IMR-90 (cell line): ENCODE data around the gene CCDC137.
"Not testable (repeated sequence)": the region's sequence is repeated elsewhere in the genome, so short reads cannot be mapped to it uniquely, and the experiment has no call there.

Experiments used
- BHLHE40 ChIP-seq: fragments of 150-350 bp; IDR thresholded peaks from 2 replicates; pipeline ENCODE4 v1.6.1; 2016; ENCODE audit warnings: mild to moderate bottlenecking, low read depth, low read length
- CTCF ChIP-seq: conservative IDR thresholded peaks from 2 replicates; pipeline ENCODE4 v1.5.1; 2012; ENCODE audit warnings: mild to moderate bottlenecking, low read depth, low read length, improper control_type of control experiment
- FOS ChIP-seq: fragments of 150-350 bp; IDR thresholded peaks from 2 replicates; pipeline ENCODE4 v1.6.1; 2016; ENCODE audit warnings: low read depth, low read length
- MAZ ChIP-seq: IDR thresholded peaks from 2 replicates; pipeline ENCODE4 v1.6.1; 2012; ENCODE audit warnings: low read depth, mild to moderate bottlenecking, low read length, improper control_type of control experiment, moderate library complexity, borderline replicate concordance
- RFX5 ChIP-seq: IDR thresholded peaks from 2 replicates; pipeline ENCODE4 v1.8.0; 2012; ENCODE audit warnings: low read depth, mild to moderate bottlenecking, low read length, moderate library complexity
- TF ChIP-seq, protein P1 (sequence below): fragments of 150-350 bp; IDR thresholded peaks from 2 replicates; pipeline ENCODE4 v1.6.1; 2017; ENCODE audit warnings: mild to moderate bottlenecking, antibody characterized with exemption, low read length, low read depth

- not testable (repeated sequence) for TF ChIP-seq BHLHE40, MAZ, RFX5, FOS
- TF ChIP-seq CTCF = peak; percentile 41
- TF ChIP-seq, protein P1, sequence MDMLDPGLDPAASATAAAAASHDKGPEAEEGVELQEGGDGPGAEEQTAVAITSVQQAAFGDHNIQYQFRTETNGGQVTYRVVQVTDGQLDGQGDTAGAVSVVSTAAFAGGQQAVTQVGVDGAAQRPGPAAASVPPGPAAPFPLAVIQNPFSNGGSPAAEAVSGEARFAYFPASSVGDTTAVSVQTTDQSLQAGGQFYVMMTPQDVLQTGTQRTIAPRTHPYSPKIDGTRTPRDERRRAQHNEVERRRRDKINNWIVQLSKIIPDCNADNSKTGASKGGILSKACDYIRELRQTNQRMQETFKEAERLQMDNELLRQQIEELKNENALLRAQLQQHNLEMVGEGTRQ = not testable (repeated sequence)
These were observed 9.1 kb downstream of the CCDC137 start for GRCh38 chr17:81675515-81676221.
